Mesothelial cell of epicardium (in vitro differentiated cells): Measurements from ENCODE around the gene CXCL17. TPM values are rescaled to one million over a fixed set of nuclear protein-coding genes. Genes with fewer than 3 reads are reported as not detected.
A peak's percentile ranks its signal among the peaks of the same experiment; 100 is the strongest.

ENCODE experiments used
- DNase-seq, 2 experiments: peaks; one replicate each; pipeline ENCODE4 v3.0.0; 2021; ENCODE audit warnings: low spot score in 2 of 2; ENCODE audit not compliant: unreplicated experiment in 2 of 2
- H3K27ac Mint-ChIP-seq: 2 replicates; pipeline ENCODE4 v1.8.0; 2021; ENCODE audit warnings: mixed read lengths
- H3K27me3 Mint-ChIP-seq: 2 replicates; pipeline ENCODE4 v1.8.0; 2021; ENCODE audit warnings: low read depth, mixed read lengths
- H3K36me3 Mint-ChIP-seq: 2 replicates; pipeline ENCODE4 v1.8.0; 2021; ENCODE audit warnings: mixed read lengths
- H3K4me1 Mint-ChIP-seq: 2 replicates; pipeline ENCODE4 v1.8.0; 2021; ENCODE audit warnings: mixed read lengths
- H3K4me3 Mint-ChIP-seq: 2 replicates; pipeline ENCODE4 v1.8.0; 2021; ENCODE audit warnings: mild to moderate bottlenecking, moderate library complexity, mixed read lengths
- H3K9me3 Mint-ChIP-seq: 2 replicates; pipeline ENCODE4 v1.8.0; 2021; ENCODE audit warnings: mixed read lengths
- total RNA-seq: library from RNA; stranded (reverse); gene quantifications from 3 replicates; pipeline ENCODE4 v1.2.1, GENCODE V29; 2021
- TF ChIP-seq, protein P1 (sequence below): fragments of 200-600 bp; sonication (generic); IDR thresholded peaks from one replicate; pipeline ENCODE4 v1.5.0; 2021; ENCODE audit warnings: antibody characterized with exemption; ENCODE audit not compliant: unreplicated experiment

Gene CXCL17
- total RNA-seq, 1 donor from 2014 or later, result not detected

DNA sequence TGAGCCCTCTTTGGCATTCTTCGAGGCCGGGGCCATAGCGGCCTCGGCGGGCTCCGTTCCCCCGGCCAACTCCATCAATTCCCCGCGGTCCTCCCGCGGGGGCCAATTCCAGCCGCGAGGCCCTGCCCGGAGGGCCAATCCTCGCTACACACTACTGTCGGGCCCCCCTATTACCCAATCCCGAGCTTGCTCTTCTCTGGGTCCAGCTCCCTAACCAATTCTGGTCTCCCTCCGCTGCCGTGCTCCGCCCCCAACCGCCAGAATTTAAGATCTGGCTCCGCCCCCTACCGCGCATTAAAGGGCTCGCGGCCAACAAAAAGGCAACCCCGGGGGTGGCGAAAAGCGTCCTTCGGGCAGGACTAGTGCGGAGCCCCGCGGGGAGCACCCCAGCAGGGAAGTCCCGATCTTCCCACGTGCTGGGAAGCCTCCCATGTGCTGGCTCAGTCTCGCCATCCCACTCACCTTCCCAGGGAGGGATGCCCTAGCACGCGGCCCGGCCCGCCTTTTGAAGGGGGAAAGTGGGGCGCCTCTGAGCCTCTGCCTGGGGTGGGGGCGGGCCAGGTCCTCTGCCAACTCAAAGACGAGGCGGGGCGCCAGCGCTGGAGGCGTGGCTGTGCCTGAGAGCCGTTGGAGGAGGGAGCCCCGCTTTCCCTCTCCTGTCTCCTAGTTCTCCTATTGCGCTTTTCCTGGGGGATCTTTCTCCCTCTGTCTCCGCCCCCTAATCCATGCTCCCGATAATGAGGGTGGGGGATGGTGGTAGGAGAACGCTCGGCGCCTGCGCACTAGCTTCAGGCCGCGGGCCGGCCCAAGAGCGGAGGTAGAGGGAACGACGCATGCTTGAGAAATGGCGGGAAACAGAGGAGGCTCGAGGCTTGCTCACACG, 19.0 kb downstream of the CXCL17 start:
- peak overlapping the region; percentile 78 for H3K4me3 Mint-ChIP-seq
- TF ChIP-seq, protein P1, sequence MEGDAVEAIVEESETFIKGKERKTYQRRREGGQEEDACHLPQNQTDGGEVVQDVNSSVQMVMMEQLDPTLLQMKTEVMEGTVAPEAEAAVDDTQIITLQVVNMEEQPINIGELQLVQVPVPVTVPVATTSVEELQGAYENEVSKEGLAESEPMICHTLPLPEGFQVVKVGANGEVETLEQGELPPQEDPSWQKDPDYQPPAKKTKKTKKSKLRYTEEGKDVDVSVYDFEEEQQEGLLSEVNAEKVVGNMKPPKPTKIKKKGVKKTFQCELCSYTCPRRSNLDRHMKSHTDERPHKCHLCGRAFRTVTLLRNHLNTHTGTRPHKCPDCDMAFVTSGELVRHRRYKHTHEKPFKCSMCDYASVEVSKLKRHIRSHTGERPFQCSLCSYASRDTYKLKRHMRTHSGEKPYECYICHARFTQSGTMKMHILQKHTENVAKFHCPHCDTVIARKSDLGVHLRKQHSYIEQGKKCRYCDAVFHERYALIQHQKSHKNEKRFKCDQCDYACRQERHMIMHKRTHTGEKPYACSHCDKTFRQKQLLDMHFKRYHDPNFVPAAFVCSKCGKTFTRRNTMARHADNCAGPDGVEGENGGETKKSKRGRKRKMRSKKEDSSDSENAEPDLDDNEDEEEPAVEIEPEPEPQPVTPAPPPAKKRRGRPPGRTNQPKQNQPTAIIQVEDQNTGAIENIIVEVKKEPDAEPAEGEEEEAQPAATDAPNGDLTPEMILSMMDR, result peak; percentile 6
- peak; percentile 60 to 84 for DNase-seq
- H3K9me3 Mint-ChIP-seq, result no peaks in the 10 kb centered on the region
- H3K36me3 Mint-ChIP-seq, result no peaks in the 10 kb centered on the region
- H3K27ac Mint-ChIP-seq, result peak overlapping the region; percentile 61
- H3K27me3 Mint-ChIP-seq, result peaks cover 5% of the 10 kb centered on the region
- H3K4me1 Mint-ChIP-seq, result peaks cover 37% of the 10 kb centered on the region

DNA sequence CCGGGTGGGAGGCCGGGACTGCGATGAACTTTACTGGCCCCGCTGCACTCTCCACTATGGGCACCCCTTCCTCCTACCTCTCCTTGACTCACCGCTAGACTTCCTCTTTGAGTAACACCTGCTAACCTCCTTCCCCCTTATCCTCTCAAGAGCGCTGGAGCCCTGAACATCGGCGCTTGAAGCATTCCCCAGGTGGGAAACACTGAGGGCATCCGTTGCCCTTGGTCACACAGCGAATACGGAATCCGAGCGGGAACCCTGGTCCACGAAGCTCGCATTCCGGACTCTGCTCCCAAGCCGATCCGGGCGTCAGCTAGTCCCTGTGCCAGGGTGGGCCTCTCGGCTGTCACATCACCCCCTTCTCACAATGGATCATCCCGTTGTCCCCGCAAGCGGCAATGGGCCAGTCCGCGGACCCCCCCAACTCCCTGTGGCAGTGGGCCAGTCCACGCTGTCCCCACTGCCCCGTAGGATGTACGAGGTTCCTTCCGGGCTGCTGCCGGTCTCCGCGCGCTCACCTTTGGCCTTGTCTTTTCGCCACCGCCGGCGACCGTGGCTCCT, 19.8 kb downstream of the CXCL17 start:
- Mint-ChIP-seq H3K36me3 (no peaks in the 10 kb centered on the region), H3K27ac (no peak overlapping the region), H3K9me3 (no peaks in the 10 kb centered on the region), H3K27me3 (peaks cover 5% of the 10 kb centered on the region), H3K4me1 (peaks cover 29% of the 10 kb centered on the region), H3K4me3 (peak overlapping the region; percentile 78)
- TF ChIP-seq, protein P1, result no peak
- DNase-seq, result peak in 1 of 2 experiments; percentile 64

DNA sequence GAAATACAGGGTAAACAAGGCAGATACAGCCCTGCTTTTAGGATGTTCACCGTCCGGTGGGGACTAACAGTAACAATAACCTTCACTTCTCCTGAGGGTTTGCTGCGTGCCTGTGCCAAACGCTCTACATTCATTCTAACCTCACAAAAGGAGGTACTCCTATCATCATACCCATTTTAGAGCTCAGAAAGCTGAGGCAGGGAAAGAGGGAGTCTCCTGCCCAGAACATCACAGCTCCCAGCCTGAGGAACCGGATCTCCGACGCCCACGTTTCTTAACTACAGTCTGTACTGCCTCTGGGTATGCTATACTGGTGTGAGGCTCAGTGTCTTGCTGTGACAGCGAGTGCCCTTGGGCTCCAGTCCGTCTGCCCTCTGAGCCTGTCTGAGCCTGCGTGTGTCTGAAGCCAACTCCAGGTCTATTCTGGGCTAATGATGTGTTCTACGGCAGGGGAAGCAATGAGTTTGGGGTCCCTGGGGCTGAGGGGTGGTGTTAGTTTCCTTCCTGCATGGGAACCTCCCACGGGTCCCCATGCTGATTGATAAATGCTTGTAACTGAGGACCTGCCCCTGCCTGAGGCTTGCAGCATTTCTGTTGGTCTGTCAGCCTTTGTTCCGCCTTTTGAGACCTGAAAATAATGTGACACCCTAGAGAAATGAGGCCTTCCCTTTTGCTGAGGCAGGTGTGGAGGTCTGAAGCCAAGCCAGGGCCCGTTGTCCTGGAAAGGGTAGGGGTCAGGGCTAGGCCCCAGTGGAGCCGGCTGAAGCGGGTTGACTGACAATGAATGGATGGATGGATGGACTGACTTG, 20.4 kb downstream of the CXCL17 start:
- DNase-seq, result no peak
- no peaks in the 10 kb centered on the region for H3K36me3 Mint-ChIP-seq
- H3K9me3 Mint-ChIP-seq, result no peaks in the 10 kb centered on the region
- no peak overlapping the region for H3K27ac Mint-ChIP-seq
- H3K4me1 Mint-ChIP-seq, result peaks cover 26% of the 10 kb centered on the region
- TF ChIP-seq, protein P1, result no peak
- H3K4me3 Mint-ChIP-seq, result peak overlapping the region; percentile 78
- peaks cover 5% of the 10 kb centered on the region for H3K27me3 Mint-ChIP-seq

DNA sequence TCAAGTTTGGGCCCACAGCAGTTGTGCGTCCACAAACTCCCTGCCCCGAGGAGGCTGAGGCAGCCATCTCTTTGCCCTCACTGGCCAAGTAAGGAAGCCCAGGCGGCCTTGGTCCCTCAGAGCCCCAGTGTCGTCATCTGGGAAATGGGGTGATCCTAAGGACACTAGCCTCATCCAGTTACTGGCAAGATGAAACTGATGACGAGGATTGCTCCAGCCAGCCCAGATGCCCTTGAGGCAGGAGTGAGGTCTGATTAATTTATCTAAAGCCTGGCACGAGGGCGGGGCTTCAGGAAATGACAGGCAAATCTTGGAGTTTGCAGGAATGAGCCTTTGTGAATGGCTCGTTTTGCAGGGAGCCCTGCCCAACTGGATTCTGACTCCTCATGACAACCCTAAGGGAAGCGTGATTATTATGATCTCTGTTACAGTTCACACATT, 21.1 kb downstream of the CXCL17 start:
- no peak overlapping the region for H3K27ac Mint-ChIP-seq
- TF ChIP-seq, protein P1, result no peak
- H3K9me3 Mint-ChIP-seq, result no peaks in the 10 kb centered on the region
- H3K4me3 Mint-ChIP-seq, result no peak overlapping the region
- no peak for DNase-seq
- peaks cover 25% of the 10 kb centered on the region for H3K4me1 Mint-ChIP-seq
- peaks cover 5% of the 10 kb centered on the region for H3K27me3 Mint-ChIP-seq
- H3K36me3 Mint-ChIP-seq, result no peaks in the 10 kb centered on the region

DNA sequence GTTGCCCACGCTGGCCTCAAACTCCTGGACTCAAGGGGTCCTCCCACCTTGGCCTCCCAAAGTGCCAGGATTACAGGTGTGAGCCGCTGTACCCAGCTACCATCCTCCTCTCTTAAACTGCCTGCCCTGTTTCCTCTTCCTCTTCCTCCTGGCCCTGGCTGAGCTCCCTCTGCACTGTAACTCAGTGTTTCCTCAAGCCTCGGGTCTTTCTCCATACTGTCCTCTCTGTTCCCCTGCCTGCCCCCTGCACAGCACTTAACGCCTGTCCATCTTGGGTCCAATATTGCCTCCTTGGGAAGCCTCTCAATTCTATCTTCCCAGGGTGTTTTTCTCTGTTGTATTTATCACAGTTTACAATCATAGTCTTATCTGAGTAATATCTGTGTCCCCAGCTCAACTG, 21.6 kb downstream of the CXCL17 start:
- Mint-ChIP-seq H3K36me3 (no peaks in the 10 kb centered on the region), H3K9me3 (no peaks in the 10 kb centered on the region), H3K4me1 (peaks cover 25% of the 10 kb centered on the region), H3K27me3 (peaks cover 5% of the 10 kb centered on the region), H3K4me3 (no peak overlapping the region), H3K27ac (no peak overlapping the region)
- TF ChIP-seq, protein P1, result no peak
- DNase-seq, result no peak
